HepG2 (cell line): ENCODE data around the gene DAG1. TPM values are rescaled to one million over a fixed set of nuclear protein-coding genes. Genes with fewer than 3 reads are reported as not detected.

Experiments used
- ATAC-seq: fragments of 200-7000 bp; cut with Tn5 transposase; 3 replicates; pipeline ENCODE4 v1.9.1; 2020; ENCODE audit warnings: mild to moderate bottlenecking, moderate library complexity
- BruUV-seq: library from RNA; stranded (reverse); fragments of 400-500 nt; replicated peaks from 2 replicates; lab custom pipeline; 2021; lab: Mats Ljungman, UMichigan
- CTCF ChIA-PET: fragments of 300-600 bp; formaldehyde crosslinking; extraction: SDS; loops from one replicate; lab custom pipeline; 2021; ENCODE audit warnings: low total read pairs, inconsistent platforms, low intra/inter-chr PET ratio; lab: Yijun Ruan, JAX
- POLR2A ChIA-PET: fragments of 350-600 bp; sonication (Branson Sonifier 250); formaldehyde crosslinking; loops from one replicate; lab custom pipeline; 2020; ENCODE audit warnings: antibody characterized with exemption, inconsistent platforms; lab: Yijun Ruan, JAX
- DNase-seq: peaks from one replicate; pipeline ENCODE4 v3.0.0-alpha.2; 2015; ENCODE audit warnings: low spot score
- FAIRE-seq: peaks from 3 replicates; lab custom pipeline; 2011; peaks lifted over from hg19 to GRCh38; lab: Jason Lieb, UNC
- H2AFZ ChIP-seq: one replicate; pipeline ENCODE4 v1.6.1; 2011; ENCODE audit warnings: low read length, inconsistent platforms
- H3K27ac ChIP-seq: fragments of 300-600 bp; 3 replicates; pipeline ENCODE4 v1.8.0; 2011; ENCODE audit warnings: mixed run types, mild to moderate bottlenecking, mixed read lengths, low read length, inconsistent platforms; ENCODE audit not compliant: insufficient read depth; ENCODE audit errors: extremely low read length
- H3K27me3 ChIP-seq, 2 experiments: fragments of 200-600 bp in 1 of 2; 2 replicates in 1 of 2; 3 replicates in 1 of 2; pipeline versions ENCODE4 v1.6.0 to v1.8.0; 2011; ENCODE audit warnings: low read length in 2 of 2, mild to moderate bottlenecking in 2 of 2, moderate library complexity in 2 of 2, inconsistent platforms in 1 of 2; ENCODE audit not compliant: insufficient read depth in 2 of 2, control insufficient read depth in 1 of 2
- H3K36me3 ChIP-seq, 2 experiments: fragments of 200-600 bp in 1 of 2; replicated peaks in 1 of 2; 2 replicates in 1 of 2; 3 replicates in 1 of 2; pipeline versions ENCODE4 v1.5.1 to v1.8.0; 2011; ENCODE audit warnings: low read length in 2 of 2, inconsistent platforms in 1 of 2; ENCODE audit not compliant: insufficient read depth in 2 of 2, control insufficient read depth in 1 of 2
- H3K4me1 ChIP-seq: 2 replicates; pipeline ENCODE4 v1.5.1; 2012; ENCODE audit warnings: low read length, inconsistent platforms; ENCODE audit not compliant: insufficient read depth
- H3K4me2 ChIP-seq: 2 replicates; pipeline ENCODE4 v1.6.0; 2011; ENCODE audit warnings: low read depth, low read length, inconsistent platforms
- H3K4me3 ChIP-seq, 3 experiments: fragments of 200-600 bp in 1 of 3; sonication (generic), shearing (Covaris generic) in 1 of 3; replicated peaks in 1 of 3; 2 replicates each; pipeline ENCODE4 v1.5.1; 2011 to 2016; ENCODE audit warnings: low read length in 3 of 3, inconsistent platforms in 2 of 3, low read depth in 2 of 3, mild to moderate bottlenecking in 2 of 3, control low read depth in 1 of 3, mixed read lengths in 1 of 3; ENCODE audit not compliant: insufficient read depth in 1 of 3
- H3K79me2 ChIP-seq: one replicate; pipeline ENCODE4 v1.6.1; 2011; ENCODE audit warnings: low read length, inconsistent platforms; ENCODE audit not compliant: insufficient read depth
- H3K9ac ChIP-seq: 2 replicates; pipeline ENCODE4 v1.6.0; 2011; ENCODE audit warnings: mild to moderate bottlenecking, low read depth, low read length, inconsistent platforms; ENCODE audit not compliant: insufficient read depth
- H3K9me3 ChIP-seq: 2 replicates; pipeline ENCODE4 v1.5.1; 2012; ENCODE audit warnings: mild to moderate bottlenecking, low read length
- H4K20me1 ChIP-seq: 2 replicates; pipeline ENCODE4 v1.6.0; 2011; ENCODE audit warnings: inconsistent platforms, mild to moderate bottlenecking, low read length, moderate library complexity; ENCODE audit not compliant: insufficient read depth
- EED ChIP-seq: sonication (generic); formaldehyde crosslinking; IDR thresholded peaks from 2 replicates; pipeline ENCODE4 v1.5.0; 2020; ENCODE audit warnings: mild to moderate bottlenecking, missing genetic modification reagents
- FUBP1 ChIP-seq: sonication (generic); formaldehyde crosslinking; IDR thresholded peaks from 2 replicates; pipeline ENCODE4 v1.5.1; 2020; ENCODE audit warnings: missing genetic modification reagents, mild to moderate bottlenecking, borderline replicate concordance
- NFE2L2 ChIP-seq: fragments of 150-350 bp; IDR thresholded peaks from 2 replicates; pipeline ENCODE4 v1.6.1; 2014; ENCODE audit warnings: low read length
- NFKB2 ChIP-seq: sonication (generic); formaldehyde crosslinking; IDR thresholded peaks from 2 replicates; pipeline ENCODE4 v1.4.0; 2020; ENCODE audit warnings: missing genetic modification reagents, borderline replicate concordance
- POLR2G ChIP-seq: fragments of 200-400 bp; formaldehyde crosslinking; IDR thresholded peaks from 2 replicates; pipeline ENCODE4 v1.6.1; 2018; ENCODE audit warnings: mild to moderate bottlenecking, low read depth, low read length, moderate library complexity
- ZNF142 ChIP-seq: sonication (generic); formaldehyde crosslinking; IDR thresholded peaks from 2 replicates; pipeline ENCODE4 v1.4.0; 2020; ENCODE audit warnings: missing genetic modification reagents
- ZNF639 ChIP-seq: conservative IDR thresholded peaks from 2 replicates; pipeline ENCODE4 v1.6.1; 2018; ENCODE audit warnings: missing genetic modification reagents
- WGBS: methylation state at CpG from one replicate; pipeline ENCODE4 v1.1.6; 2017; ENCODE audit warnings: low lambda C conversion rate; 5-methylcytosine and 5-hydroxymethylcytosine counted together
- in situ Hi-C: cut with HindIII; loops from 2 replicates; pipeline ENCODE4 v1.10.0; 2017; ENCODE audit warnings: low pct_unique_long_range_greater_than_20kb; ENCODE audit not compliant: extremely low pct_ligation_motif_present
- intact Hi-C: fragments of 100-400 bp; cut with micrococcal nuclease; formaldehyde crosslinking; loops from one replicate; pipeline ENCODE4 v1.10.0; 2022; ENCODE audit not compliant: unreplicated experiment
- polyA plus RNA-seq, 8 experiments: library from polyadenylated mRNA; depleted of rRNA in 3 of 8; stranded (reverse) in 7 of 8; unstranded in 1 of 8; fragments of >200 nt; fragmentation: Illumina TruSeq in 4 of 8; extraction: Trizol in 4 of 8; gene quantifications; 2 replicates each; pipeline versions ENCODE4 v1.2.1 to v1.2.3, GENCODE V29; 2011 to 2016; ENCODE audit warnings: low read depth in 4 of 8, missing spikeins in 1 of 8, mixed read lengths in 1 of 8; ENCODE audit not compliant: insufficient read depth in 1 of 8
- total RNA-seq, 5 experiments: library from RNA; depleted of rRNA; stranded (reverse); fragments of >200 nt; fragmentation: Illumina TruSeq; extraction: Trizol; gene quantifications; 2 replicates each; pipeline ENCODE4 v1.2.3, GENCODE V29; 2016; ENCODE audit warnings: low read depth in 1 of 5

Gene DAG1
- total and polyA plus RNA-seq, 2 of the 13 experiments (the other 11 are each of a cell fraction or from before 2014, with no cell fraction given), result 47.3 to 50.4 TPM

- Histone ChIP-seq H3K4me2 (peak overlapping the region; percentile 47; the same call in 1 of the 2 replicates), H3K79me2 (no peaks in the 10 kb centered on the region), H3K27me3 (no peaks in the 10 kb centered on the region), H3K27ac (peak overlapping the region; percentile 24), H3K4me3 (no peak overlapping the region), H3K4me1 (peaks cover 39% of the 10 kb centered on the region), H4K20me1 (no peaks in the 10 kb centered on the region), H3K9me3 (no peaks in the 10 kb centered on the region), H3K36me3 (peaks cover 11 to 27% of the 10 kb centered on the region in 2 experiments; a peak in 4 of 5 replicates), H2AFZ (no peak overlapping the region), H3K9ac (no peak overlapping the region)
- FAIRE-seq (no peak), DNase-seq (no peak), ATAC-seq (no peak)
- CTCF ChIA-PET, result no interaction called here
- no TSS peak for BruUV-seq
- POLR2A ChIA-PET, result interaction anchor here (1.2 to 6.0 kb wide), 4 partner anchors 13 to 136 kb away, joined by 3 to 98 read pairs (median 5); no protein-coding TSS in a partner anchor
- in situ Hi-C loops, result loop anchor here (5.0 kb wide), 1 partner anchor 136 kb away; the partner anchor contains the start of gene APEH
- intact Hi-C loops, result loop anchor here (5.0 kb wide), 1 partner anchor 64 kb away; the partner anchor contains the start of gene DAG1
- 14% methylated on average over 5 of the region's 7 CpGs for WGBS
- TF ChIP-seq POLR2G (peak; percentile 35; the same call in 1 of the 2 replicates), FUBP1 (CRISPR knock-in tag) (no peak), ZNF142 (CRISPR knock-in tag) (no peak), NFE2L2 (no peak), NFKB2 (CRISPR knock-in tag) (no peak), ZNF639 (CRISPR knock-in tag) (no peak), EED (CRISPR knock-in tag) (no peak)
Measured at GRCh38 chr3:49535971-49536874, 66.2 kb downstream of the DAG1 start.
